GM19239 (cell line): ENCODE data around the gene RAD51B.
"Not testable (repeated sequence)": the region's sequence is repeated elsewhere in the genome, so short reads cannot be mapped to it uniquely, and the experiment has no call there.

Experiments
- DNase-seq: peaks from one replicate; pipeline ENCODE4 v3.0.0; 2011; ENCODE audit warnings: low spot score; ENCODE audit not compliant: insufficient read length
- FAIRE-seq: peaks from 2 replicates; lab custom pipeline; 2011; peaks lifted over from hg19 to GRCh38; lab: Jason Lieb, UNC

Gene RAD51B

GRCh38 chr14:67941456-67942018, 122.0 kb downstream of the RAD51B start:
- FAIRE-seq, result no peak
- no peak for DNase-seq

DNA sequence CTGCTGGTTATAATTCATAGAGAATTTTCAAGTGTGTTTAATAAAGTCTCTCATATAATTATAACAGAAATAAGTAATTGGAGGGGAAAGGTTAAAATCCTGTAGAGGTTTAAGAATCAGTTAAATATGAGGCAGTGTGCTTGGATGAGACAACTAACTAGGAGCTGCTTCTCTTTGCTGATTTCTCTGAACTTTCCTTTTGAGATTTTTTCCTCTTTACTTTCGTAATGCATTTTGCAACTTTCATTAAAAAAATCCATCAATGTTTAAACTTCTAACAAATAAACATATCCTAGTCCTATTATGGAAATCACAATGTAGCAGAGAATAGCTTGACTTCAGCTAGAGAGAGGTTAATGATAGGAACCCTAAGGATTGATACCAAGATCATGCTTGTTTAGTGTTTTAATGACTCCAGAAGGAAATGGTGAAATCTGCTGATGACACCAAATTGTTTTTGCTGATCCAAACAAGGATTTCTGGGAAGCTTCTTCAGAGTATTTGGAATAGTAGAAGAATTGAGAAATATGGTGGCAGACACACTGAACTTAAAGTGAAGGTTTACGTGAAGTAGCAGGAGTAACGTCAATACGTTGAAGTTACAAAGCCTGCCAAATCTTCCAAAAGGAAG, 122.6 kb downstream of the RAD51B start:
- DNase-seq (no peak), FAIRE-seq (no peak)

- FAIRE-seq, result peak; percentile 89
Observed at GRCh38 chr14:67943947-67944346, 124.4 kb downstream of the RAD51B start.

DNA sequence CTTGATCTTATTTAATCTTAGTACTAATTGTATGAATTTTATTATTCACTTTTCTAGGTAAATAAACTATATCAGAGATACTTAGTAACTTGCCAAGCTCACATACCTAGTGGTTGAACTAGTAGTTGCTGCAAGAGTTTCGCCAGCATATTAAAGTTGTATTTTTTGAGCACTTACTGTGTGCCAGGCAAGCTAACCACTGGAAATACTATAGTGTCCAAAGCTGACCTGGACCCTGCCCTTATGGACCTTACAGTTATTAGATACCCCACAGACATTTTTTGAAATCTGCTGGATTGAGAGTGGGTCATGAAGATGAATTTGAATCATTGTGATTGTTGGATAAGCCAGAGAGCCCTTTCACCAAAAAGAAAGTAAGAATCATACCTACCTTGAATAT, 125.0 kb downstream of the RAD51B start:
- FAIRE-seq, result no peak

More at GRCh38 chr14:67943947-67944346, 124.4 kb downstream of the RAD51B start:
- DNase-seq, result peak; percentile 2

DNA sequence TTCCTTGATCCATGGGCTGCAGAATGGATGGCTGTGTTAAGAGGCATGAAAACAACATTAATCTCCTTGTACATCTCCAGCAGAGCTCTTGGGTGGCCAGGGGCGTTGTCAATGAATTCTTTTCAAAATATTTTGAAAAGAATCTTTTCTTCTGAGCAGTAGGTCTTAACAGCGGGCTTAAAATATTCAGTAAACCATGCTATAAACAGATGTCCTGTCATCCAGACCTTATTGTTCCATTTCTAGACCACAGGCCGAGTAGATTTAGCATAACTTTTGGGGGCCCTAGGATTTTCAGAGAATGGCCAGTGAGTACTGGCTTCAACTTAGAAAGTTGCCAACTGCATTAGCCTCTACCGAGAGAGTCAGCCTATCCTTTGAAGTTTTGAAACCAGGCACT, 130.2 kb downstream of the RAD51B start:
- DNase-seq (no peak), FAIRE-seq (no peak)

More for the DNA sequence above, 125.0 kb downstream of the RAD51B start:
- no peak for DNase-seq

DNA sequence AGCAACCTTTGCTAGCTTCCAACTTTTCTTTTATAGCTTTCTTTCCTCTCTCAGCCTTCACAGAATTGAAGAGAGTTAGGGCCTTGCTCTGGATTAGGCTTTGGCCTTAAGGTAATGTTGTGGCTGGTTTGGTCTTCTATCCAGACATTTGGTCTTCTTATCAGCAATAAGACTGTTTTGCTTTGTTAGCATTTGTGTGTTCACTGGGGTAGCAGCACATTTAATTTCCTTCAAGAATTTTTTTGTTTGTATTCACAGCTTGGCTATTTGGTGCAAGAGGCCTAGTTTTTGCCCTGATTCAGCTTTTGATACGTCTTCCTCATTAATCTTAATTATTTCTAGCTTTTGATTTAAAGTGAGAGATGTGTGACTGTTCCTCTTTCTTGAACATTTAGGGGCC, 130.8 kb downstream of the RAD51B start:
- FAIRE-seq (no peak), DNase-seq (no peak)

- DNase-seq, result no peak
- FAIRE-seq, result no peak
Observed at GRCh38 chr14:67951529-67952135, 132.1 kb downstream of the RAD51B start.

GRCh38 chr14:67952381-67952780, 132.8 kb downstream of the RAD51B start:
- FAIRE-seq (no peak), DNase-seq (no peak)

DNA sequence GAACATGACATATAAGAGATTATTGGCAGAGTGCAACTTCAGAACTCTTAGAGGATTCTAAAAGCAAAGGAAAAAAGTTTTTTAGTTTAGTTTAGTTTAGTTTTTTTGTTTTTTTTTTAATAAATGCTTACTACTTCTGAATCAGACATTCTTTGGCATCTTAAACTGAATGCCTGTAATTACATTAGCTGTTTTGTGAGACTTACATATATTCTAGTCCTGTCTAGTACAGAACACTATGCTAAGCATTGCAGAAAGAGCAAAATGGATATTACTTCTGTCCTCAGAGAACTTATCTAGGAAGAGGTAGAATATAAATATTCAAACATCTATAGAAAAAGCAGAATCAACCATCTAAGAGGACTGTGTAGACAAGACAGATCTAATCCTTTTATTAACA, 133.2 kb downstream of the RAD51B start:
- DNase-seq, result no peak
- FAIRE-seq, result no peak

DNA sequence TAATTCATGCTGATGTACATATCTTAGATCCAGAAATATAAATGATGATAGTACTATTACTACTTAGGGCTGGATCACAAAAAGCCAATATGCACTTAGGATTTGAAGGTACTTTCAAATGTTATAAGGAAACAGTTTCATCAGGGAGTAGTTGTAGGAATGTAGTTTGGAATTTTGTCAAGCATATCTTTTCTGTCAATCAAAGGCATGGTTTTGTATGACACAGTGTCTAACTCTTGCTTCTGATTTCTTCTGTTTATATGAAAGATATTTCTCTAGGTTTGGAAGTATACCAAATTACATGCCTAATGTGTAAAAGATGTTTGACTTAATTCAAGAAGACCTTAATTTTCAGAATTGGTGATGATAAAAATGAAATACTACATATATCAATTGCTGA, 135.7 kb downstream of the RAD51B start:
- DNase-seq (no peak), FAIRE-seq (no peak)

- no peak for DNase-seq
- FAIRE-seq, result no peak
Observed at GRCh38 chr14:67957946-67958345, 138.4 kb downstream of the RAD51B start.

DNA sequence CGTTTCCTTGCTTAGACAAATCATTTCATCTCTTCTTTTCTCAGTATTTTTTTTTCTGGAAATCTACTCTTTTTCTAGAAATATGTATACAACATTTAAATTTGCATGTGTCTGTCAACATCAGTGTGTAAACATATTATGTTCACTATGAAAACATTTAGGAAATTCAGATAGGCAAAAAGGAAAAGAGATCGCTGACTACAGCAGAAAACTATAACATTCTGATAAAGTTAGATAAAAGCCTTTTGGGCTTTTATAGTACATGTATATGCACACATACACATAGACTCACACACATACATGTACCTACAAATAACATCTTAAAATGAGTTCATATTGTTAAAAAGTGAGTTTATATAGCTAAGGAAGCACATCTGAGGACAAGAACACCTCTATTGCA, 142.1 kb downstream of the RAD51B start:
- FAIRE-seq (peak; percentile 21), DNase-seq (no peak)

DNA sequence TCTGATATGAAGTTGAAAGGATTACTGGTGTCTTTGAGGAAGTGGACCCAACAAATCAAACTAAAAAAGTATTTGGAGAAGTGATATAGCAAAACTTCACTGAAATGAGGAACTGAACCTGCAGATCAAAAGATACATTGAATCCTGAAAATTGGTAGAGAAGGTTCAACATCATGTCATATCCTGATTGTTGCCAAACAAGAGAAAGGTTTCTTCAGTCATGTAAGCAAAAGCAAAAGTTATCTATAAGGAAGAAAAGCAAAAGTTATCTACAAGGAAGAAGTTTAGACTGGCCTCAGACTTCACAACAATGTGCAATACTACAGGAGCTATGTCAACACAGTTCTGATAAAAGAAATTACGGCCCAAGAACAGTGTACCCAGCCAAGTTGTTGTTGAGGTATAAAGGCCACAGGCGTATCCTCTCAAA, 142.7 kb downstream of the RAD51B start:
- DNase-seq (peak; percentile 5), FAIRE-seq (peak; percentile 88)

DNA sequence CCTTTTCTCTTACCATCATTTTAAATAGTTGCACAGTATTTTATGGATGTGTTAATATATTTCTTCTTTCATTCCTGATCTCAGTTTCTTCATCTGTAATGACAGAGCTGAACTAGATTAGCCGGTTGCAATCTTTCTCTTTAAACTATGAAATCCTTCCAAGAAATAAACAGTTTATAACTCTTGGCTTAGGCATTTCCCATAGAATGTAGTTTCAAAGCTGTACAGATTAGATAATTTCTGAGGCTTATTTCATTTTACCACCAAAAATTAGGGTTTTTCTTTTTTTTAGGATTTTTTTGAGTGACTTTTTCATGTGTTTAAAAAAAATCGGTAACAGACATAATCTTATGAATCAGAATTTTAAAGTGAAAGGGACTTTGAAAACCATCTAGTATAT, 144.0 kb downstream of the RAD51B start:
- FAIRE-seq (no peak), DNase-seq (no peak)

DNA sequence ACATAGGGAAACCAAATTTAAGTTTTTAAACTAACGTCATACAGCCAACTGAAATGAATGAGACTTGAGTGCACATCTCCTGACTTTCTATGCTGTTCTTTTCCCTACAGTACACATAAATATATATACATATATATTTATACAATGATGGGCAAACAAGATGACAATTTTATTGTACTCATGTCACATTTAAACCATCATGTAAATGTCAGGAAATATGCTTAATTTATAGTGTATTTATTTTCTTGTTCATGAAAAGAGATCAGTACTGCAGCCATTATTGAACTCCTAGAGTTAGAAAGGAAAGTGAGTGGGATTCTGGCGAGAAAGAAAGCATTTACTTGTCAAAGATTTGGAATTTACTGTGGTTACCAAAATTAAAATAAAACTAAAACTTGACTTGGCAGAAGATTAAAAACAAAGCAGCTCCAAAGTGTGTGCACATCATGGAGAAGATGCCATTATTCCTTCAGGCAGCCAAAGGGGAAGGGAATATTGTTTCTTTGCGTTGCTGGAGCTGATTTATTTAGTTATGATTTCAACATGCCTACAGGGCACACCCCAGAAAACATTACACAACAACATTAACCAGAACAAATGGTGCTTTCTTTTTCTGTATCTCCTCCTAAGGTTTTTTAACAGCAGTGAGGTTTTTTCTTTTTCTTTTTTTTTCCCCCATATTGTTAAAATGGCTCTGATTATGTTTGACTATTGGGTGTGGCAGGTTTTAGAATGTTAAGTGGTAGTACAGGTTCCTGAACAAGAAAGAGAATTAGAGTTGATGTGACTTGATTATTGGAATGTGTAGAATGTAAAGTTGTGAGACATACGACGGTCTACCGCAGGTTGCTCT, 144.6 kb downstream of the RAD51B start:
- FAIRE-seq, result no peak
- DNase-seq, result no peak

GRCh38 chr14:67965696-67966095, 146.1 kb downstream of the RAD51B start:
- no peak for FAIRE-seq
- no peak for DNase-seq

DNA sequence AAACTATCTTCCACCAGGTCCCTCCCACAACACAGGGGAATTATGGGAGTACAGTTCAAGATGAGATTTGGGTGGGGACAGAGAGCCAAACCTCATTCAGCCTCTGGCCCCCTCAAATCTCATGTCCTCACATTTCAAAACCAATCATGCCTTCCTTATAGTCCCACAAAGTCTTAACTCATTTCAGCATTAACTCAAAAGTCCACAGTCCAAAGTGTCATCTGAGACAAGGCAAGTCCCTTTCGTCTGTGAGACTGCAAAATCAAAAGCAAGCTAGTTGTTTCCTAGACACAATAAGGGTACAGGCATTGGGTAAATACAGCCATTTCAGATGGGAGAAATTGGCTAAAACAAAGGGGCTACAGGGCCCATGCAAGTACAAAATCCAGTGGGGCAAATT, 147.6 kb downstream of the RAD51B start:
- FAIRE-seq (no peak), DNase-seq (no peak)

DNA sequence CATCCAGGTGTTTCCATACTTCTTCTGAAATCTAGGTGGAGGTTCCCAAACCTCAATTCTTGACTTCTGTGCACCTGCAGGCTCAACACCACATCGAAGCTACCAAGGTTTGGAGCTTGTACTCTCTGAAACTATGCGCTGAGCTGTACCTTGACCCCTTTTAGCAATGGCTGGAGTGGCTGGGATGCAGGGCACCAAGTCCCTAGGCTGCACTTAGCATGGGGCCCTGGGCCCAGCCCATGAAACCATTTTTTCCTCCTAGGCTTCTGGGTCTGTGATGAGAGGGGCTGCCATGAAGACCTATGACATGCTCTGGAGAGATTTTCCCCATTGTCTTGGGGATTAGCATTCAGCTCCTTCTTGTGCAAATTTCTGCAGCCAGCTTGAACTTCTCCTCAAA, 148.4 kb downstream of the RAD51B start:
- not testable (repeated sequence) for FAIRE-seq, DNase-seq

DNA sequence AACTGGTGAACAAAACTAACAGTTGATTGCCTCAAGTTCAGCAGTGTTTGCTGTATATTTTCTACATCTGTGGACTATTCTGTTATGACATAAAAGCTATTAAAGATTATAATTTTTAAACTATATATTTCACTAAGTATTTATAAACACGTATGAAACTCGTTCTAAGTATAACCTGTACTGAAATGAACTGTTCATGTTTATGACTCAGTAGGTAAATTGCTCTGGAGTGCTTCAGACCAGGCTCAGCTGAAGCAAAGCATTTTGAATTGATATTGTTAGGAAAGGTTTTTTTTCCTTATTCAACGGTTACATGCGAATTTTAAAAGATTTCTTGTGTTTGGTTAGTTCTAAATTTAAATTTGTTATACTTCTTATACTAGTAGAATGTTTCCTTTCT, 151.3 kb downstream of the RAD51B start:
- DNase-seq (no peak), FAIRE-seq (no peak)

DNA sequence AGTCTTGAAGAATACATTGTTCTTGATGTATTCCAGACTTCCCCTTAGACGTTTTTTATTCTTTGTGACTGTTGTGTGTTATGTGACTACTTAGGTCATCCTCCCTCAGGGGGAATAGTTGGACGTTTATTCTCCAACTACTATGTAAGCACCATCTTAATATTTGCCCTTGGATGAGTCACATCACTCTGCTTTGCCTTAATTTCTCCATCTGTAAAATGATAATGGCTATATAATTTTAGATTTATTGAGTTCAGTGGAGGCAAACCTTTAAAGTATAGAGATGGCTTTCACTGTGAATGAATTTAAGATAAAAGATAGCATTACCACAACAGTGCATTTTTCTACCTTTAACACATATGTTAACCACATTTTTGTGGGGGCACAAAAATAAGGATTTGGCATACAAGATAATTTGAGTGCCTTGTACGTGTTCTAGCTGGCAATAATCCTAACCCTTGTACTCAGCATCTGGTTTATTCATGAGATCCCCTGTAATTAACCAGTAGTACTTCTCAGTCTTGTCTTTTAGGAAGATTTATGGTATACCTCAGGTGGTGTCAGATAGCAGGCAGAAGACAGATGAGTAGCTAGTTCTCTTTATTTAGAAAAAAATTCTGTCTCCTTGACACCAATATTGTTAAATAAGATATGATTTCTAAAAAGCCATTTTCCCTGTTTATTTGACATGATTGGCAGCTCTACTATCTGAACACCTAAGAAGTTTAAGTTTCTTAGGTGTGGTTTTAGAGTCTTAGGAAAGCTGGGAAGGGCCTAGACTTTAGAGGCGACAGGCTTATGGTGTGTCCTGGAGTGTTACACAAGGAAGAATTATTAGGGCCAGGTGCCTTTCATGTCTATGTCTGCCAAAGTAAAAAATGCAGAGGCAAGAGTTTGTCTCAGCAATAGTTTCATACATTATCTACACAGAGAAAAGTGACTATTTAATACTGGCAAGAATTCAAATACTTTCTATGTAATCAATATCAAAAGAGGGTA, 152.3 kb downstream of the RAD51B start:
- DNase-seq, result no peak

More for the DNA sequence above, 152.3 kb downstream of the RAD51B start:
- FAIRE-seq, result no peak
